Epidermal melanocyte (primary cell): ENCODE results near the gene CLCNKB.
A peak's percentile ranks its signal among the peaks of the same experiment; 100 is the strongest.
"Not testable (repeated sequence)": the region's sequence is repeated elsewhere in the genome, so short reads cannot be mapped to it uniquely, and the experiment has no call there.

Source experiments
- DNase-seq: peaks from one replicate; pipeline ENCODE4 v3.0.0; 2011; ENCODE audit warnings: low spot score; ENCODE audit not compliant: insufficient read length

Gene CLCNKB

DNA sequence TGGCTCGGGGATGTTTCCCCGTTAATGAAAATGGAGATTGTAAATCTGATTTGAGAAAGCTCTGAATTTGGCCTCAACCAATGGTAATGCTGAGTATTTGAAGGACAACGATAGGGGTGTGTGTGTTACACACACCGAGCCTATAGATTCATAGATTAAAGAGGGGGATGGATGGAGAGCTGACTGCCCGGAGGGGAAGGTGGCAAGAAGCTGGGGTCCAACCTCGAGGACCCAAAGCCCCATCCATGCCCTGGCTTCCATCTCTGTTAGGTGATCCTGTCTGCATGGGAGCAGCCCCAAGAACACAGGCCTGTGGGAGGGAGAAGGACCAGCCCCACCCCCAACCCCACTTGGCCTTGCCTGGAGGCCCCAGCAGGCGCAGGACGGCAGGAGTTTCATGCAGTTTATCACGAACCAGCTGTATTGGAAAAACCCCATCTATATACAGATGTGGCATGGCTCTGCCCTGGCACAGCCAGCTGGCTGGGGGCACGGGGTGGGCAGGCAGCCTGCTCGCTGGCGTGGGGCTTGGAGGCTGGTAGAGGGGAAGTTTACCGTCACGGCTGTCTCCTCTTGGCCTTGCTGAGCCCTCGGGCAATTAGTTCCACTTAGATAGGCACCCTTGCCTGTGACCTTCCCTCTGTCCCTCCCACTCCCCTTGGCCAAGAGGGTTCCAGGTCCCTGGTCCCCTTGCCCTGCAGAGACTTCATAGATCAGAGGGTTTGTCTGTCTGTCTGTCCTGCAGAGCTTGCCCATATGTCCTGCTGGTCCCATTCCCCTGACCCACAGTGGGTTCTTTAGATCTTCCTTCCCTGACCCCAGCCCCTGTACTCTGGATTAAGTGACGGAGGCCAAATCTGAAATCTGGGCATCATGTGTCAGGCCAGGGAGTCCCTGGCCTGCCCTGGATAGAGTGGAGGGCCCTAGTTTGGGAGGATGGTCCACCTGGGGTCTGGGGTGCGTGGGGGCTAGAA, 28.8 kb upstream of the CLCNKB start:
- DNase-seq: peak; percentile 90

DNA sequence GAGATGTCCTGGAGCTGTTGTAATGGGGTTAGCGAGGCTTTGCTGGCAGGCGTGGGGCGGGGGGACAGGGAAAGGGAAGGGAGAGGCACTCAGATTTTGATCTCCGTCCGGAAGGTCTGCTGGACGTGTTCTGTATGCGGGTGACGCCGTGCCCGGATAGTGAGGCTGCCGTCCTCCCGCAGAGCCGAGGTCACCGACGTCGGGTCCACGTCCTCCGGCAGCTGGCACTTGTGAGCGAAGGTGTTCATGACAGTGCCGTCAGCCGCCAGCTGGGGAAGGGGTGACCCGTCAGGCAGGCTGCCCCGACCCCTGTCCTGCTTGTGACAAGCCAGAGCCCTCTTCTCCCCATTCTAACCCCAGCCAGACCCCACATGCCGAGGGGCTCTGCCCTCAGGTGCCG, 28.1 kb upstream of the CLCNKB start:
- no peak for DNase-seq

DNA sequence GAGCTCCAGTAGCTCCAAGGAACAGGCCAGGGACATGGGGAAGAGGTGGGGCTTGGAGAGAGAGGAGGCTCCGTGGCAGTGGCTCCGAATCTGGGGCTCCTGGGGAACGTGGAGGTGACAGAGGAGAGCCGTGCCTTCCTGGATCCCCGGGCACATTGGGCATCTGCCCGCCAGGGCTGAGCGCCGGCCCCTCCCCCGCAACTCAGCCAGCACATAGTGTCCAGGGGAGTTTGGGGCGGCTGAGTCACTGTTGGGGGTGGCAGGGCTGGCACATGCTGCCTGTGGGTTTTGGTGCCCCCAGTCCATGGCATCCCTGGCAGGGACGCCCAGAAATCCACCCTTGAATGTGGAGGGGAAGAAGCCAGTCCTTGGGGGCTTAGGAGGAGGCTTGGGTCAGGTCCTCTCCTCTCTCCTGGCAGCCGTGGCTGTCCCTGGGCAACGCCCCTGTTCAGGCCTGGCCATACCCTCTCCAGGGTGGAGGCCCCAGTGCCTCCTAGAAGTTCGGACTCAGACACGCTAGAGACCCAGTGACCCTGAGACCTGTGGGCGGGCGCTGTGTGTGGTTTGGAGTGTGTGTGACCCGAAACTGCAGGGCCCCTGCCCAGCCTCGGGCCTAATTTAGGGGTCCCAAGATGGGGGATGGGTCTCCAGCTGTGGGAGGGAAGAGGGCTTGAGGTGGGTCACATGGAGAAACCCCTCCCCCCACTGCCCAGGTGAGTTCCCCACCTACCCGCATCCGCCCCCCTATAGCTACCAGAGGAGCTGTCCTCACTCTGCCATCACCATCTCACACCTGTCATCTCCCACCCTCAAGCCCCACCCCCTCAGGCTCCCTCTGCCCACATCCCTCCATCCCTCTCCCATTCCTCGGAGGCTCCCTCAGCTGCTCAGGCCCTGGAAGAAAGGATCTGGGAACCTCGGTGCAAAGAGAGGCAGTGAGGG, 27.4 kb upstream of the CLCNKB start:
- no peak for DNase-seq

DNA sequence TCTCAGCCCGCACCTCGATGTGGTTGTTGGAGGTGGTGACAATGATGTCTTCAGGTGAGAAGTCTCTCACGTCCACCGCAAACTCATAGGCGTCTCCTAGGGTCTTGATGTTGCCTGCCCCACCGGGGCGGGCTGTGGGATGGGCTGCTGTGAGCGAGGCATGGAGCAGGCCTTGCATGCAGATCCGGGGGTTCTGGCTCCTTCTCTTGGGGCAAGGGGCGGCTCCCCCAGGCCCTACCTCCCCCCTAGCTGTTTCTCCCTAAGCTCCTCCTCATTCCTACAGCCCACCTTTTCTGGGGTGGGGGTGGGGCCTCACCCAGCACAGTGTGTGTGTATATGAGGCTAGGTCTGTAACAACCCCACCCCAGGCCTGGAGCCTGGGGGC, 26.5 kb upstream of the CLCNKB start:
- no peak for DNase-seq

DNA sequence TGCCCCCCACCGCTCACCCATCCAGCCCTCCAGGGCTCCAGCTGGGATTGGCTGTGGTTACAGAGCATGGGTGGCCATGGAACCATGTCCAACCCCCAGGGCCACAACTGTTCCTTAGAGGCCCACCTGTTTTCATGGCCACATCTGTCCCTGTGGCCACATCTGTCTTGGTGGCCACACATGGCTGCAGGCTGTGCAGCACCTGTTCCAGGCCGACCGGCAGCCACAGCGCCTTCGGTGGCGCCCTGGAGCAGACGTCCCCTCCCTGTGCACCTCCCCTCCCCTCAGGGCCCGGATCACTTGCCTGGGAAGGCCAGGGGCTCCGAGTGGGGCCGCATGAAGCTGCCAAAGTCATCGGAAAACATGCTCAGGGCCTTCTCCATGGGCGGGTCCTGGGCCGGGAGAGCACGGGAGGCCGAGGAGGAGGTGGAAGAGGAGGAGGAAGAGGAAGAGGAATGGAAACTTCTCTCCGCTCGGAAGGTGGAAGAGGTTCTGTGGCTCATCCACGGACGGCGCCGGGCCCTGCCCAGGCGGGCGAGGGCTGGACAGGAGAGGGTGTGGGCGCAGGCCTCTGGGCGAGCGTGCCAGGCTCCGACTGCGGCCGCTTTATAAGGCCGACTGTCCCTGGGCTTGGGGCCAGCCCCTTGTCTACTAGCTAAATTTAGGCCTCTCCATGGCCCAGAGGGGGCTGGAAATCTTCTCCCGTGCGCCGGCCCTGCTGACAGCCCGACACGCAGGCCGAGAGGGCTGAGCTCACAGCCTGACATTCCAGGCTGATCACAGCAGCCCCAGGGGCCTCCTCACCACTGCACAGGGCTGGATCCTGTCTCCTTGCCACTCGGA, 25.9 kb upstream of the CLCNKB start, which contains the start of gene HSPB7:
Gene HSPB7 (minus strand): TSS at position 583 of the 843 bp plus-strand sequence. CDS start 80 bp downstream, at position 503.
- peak; percentile 91 for DNase-seq

DNA sequence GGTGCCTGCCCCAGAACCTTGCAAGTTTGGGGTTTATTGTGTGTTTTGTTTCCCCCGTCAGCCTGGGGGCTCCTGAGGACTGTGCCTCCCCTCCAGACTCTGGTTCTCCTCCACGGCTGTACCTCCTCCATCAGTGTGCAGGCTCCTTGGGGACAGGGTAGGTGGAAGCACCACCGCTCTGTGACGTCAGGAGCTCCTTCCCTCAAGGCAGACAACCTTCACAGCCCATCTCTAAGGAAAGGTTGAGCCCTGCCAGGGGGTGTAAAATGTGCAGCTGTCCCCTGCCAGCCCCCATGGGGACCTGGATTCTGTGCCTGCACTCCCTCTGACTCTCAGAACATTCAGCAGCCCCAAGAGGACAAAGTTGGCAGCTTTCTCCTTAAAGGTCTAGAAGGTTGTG, 25.3 kb upstream of the CLCNKB start:
- no peak for DNase-seq

DNA sequence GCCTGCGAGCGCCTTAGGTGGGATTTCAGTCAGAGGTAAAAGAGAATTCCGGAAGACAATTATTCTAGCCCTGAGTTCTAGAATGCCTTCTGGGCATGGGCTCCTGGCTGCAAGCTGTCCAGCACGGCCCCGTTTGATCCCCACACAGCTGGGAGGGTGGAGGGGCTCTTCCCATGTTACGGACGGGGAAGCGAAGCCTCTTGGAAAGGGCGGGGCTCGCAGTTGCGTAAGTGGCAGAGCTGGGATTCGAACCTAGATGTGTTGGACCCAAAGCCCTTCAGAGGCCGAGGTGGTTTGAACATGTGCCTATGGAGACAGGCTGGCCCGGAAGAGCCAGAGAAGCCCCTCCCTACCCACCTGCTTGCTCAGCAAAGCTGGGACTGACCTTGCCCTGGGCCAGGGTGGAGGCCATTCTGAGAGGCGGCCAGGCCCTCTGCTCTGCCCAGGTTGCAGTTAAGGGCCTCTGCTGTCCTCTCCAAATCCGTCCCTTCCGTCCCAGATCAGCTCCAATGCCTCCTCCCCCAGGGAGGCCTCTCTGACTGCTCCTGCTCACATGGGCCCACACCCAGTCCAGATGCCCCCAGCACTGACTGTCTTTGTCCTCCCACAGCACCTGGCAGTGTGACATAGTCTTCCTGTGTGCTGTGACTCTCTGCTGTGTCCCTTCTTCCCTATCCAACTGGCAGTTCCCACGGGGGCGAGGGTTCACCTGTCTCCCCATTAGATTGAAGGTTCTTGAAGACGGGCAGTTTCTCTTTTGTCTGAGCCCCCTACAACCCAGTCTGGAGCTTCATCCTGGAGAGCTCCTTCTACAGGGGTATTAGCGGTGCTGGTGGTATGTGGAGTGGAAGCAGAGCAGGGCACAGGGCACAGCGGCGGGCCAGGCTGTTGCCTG, 24.6 kb upstream of the CLCNKB start:
- no peak for DNase-seq

DNA sequence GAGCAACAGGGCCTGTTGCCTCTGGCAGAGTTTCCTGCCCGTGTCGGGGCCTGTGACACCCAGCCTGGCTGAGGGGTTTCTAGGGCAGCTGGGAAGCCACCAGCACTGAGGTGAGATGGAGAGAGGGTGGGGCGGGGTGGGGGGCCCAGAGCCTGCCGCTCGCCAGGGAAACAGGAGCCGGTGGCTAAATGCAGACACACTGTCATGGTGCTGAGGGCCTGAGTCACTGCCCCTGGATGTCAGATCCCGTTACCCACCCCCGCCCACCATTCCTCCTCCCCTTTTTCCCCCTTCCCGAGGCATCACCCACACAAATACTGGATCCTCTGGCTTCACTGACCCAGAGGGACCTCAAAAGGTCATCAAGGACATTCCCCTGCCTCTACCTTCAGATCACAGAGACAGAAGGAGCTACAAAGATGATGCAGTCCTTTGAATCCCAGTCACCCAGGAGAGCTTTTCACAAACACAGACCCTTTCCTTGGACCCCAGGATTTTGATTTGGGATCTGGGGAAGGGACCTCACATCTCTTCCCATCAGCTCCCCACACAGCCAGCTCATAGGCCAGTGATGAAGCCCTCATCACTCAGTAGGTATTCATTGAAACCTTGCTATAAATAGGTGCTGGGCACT, 23.8 kb upstream of the CLCNKB start:
- DNase-seq: no peak

DNA sequence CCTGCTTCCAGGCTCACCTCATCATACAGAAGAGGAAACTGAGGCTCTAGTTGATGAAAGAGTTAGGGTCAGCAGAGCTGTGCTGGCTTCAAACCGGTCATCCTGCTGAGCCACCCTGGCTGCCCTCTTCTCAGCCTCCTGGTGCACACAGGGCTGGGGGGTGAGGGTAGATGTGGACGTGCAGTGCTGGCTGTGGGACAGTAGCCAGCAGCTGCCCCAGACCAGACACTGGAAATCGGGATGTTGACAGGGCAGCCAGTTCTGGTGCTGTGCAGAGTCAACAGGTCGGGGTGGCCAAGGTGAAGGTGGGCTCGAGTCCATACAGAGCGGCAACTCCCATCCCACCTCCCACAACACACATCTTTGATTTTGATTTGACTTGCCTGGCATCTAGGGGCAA, 23.3 kb upstream of the CLCNKB start:
- DNase-seq: no peak

DNA sequence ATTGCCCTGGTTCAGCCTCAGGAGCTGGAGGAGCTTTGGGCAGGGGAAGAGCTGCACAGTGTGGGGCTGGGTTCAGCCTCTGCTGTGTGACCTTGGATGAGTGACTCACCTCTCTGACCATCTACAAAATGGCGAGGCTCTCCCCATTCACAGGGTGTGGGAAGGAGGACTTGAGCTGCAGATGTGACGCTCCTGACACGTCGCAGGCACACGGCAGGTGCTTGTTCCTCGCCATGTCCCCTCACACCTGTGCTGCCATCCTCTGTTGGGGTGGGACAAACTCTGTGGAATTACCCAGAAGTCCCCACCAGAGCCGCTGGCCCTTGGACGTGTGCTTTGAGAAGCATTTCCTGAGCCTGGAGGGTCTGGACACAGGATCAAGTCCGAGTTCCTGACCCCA, 22.7 kb upstream of the CLCNKB start:
- DNase-seq: not testable (repeated sequence)

DNA sequence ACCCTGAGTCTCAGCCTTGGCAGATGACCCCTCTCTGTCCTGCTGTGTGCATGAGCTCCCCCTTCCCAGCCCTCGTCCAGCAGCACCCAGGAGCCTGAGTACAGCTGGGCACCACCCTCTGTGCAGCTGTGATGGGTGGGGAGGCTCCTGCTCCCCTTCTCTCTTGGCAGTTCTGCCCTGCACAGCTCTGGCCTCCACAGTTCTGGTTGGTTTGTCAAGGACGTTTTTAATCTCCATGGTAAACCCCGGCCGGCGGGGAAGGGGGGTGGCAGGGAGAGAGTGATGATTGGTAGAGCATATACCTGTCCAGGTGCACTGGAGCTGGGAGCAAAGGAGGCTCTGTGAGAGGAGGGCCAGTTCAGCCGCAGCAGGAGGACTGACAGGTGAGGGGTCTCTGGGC, 21.9 kb upstream of the CLCNKB start, which contains the start of gene CLCNKA:
Gene CLCNKA (plus strand): TSS at position 356 of the 400 bp plus-strand sequence. CDS start 584 bp downstream, outside the sequence.
- DNase-seq: no peak

DNA sequence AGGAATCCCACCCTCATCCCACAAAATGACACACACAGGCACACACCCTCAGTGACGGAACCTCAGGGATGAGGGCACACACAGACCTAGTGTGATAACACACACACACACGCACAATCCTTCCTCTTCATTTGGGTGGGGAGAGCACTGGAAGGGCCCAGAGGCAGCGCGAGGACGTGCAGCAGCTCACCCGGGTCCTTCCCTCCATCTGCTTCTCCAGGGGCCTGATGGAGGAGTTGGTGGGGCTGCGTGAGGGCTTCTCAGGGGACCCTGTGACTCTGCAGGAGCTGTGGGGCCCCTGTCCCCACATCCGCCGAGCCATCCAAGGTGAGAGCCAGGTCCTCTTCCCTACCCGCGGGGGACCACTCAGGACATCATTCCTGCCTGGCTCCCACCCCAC, 21.2 kb upstream of the CLCNKB start:
- no peak for DNase-seq

DNA sequence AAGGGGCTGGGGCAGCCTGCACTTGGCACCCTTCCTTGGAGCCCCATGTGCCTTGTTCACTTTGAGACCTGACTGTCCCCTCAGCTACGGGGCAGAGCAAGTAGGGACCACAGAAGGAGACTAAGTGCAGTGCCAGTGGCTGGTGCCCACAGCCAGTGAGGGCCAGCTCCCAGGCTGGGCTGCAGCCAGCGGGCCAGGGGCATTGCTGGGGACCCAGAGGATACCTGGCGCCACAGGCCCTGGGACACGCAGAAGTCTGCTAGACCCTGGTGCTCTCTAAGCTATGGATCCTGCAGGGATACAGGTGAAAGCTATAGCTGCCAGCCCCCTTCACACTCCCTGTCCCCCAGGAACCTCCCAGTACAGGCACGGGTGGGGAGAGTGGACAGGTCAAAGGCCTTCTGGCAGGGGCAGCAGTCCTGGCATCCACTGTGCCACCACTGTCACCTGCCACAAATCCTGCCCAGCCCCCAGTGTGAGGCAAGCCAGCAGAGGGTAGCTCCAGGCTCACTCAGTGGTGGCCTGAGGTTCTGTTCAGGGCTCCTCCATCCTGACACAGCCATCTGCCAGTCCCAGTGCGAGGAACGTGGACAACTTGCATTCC, 20.4 kb upstream of the CLCNKB start:
- DNase-seq: no peak

DNA sequence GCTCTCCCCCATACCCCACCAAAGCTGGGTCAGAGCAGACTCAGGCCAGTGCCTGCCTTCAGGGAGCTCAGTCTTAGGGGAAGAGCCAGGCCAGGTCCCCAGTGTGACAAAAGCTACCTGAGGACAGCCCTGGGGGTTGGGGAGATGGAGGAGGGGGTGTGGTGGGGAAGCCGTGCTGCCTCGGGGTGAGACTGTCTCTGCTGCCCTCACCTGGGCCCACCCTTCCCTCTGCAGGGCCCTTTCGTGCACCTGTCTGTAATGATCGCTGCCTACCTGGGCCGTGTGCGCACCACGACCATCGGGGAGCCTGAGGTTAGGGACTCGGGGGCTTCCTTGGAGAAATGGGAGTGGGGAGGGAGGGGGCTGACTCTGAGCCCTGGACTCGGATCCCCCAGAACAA, 17.3 kb upstream of the CLCNKB start:
- not testable (repeated sequence) for DNase-seq

DNA sequence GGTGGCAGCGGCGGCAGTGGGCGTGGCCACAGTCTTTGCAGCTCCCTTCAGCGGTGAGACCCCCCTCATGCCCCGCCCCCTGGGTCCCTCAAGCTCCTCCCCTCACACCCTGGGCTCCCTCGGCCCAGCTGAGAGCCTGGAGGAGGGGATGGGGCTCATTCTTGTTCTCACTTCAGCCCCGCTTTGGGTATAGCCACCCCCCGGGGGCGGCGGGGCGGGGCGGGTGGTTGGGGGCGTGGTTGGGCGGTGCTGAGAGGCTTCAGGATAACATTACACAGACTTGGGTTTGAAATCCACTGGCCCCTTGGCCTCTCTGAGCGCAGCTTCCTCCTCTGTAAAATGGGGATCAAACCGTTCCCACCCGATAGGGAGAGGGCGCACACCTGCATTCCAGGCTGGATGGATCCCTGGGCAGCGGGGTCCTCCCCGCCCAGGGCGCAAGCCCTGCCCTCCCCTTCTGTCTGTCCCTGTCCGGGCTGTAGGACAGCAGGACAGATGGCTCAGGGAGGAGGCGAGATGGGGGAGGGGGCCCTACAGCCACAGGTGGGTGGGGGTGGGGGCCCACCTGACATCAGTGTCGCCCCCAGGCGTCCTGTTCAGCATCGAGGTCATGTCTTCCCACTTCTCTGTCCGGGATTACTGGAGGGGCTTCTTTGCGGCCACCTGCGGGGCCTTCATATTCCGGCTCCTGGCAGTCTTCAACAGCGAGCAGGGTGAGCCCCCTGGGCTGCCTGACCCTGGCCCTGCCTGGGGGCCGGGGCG, 16.7 kb upstream of the CLCNKB start:
- no peak for DNase-seq

DNA sequence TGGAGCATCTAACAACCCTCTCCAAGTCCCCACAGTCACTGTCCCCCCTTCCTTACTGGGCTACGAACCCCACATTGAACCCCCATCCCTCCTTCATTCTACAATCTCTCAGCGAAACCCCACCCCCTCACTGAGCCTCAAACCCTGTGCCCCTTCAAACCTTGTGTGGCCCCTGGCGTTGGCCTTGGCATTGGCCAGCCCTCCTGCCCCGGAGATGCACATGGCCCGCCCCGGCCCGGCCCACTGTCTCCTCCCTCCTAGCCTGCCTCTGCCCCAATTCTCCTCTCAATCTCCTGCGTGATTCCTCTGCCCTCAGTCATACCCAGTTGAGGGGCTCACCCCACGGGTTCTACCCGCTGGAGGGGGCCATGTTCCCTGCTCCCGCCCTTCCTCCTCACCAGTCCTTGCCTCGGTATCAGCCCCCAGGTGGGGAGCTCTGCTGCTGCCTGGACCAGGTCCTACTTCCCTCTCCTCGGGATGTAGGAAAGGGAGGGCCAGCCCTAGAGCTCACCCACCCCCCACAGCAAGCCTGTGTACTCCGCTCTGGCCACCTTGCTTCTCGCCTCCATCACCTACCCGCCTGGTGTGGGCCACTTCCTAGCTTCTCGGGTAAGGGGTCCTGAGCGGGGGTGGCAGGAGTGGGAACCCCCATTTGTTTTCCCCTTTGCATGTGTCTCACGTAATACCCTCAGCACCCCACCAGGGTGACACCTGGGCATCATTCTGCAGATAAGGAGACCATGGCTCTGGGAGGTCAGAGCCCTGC, 15.2 kb upstream of the CLCNKB start:
- no peak for DNase-seq

DNA sequence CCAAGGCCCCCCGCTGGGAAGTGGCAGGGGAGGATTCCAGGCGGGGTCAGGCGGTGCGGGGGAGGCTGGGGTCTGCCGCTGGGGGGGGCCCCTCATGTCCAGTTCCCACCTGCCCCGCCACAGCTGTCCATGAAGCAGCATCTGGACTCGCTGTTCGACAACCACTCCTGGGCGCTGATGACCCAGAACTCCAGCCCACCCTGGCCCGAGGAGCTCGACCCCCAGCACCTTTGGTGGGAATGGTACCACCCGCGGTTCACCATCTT, 14.6 kb upstream of the CLCNKB start:
- not testable (repeated sequence) for DNase-seq

DNA sequence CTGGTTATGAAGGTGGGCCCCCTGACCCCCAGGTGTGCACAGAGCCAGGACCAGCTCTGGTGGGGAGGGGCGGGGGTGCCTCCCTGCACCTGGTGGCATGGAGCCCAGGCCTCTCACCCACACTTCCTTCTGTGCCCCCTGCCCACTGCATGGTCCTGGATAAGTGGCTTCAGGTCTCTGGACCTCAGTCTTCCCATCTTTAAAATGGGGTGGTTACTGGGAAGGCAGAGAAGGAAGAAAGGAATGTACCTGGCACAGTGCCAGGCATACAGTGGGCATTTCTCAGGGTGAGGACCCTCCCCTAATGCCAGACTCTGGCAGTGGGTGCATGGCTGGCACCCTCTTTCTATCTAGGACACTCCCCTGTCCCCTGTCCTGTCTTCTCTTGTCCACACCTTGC, 14.3 kb upstream of the CLCNKB start:
- no peak for DNase-seq
